Mesendoderm (in vitro differentiated cells): Measurements from ENCODE around the gene MEF2A.
A peak's percentile ranks its signal among the peaks of the same experiment; 100 is the strongest.

ENCODE experiments used
- DNase-seq: peaks from one replicate; pipeline ENCODE4 v3.0.0; 2013
- H2AK5ac ChIP-seq: 2 replicates; pipeline ENCODE4 v1.6.1; 2013; ENCODE audit warnings: low read length, inconsistent platforms
- H2BK120ac ChIP-seq: 2 replicates; pipeline ENCODE4 v1.6.1; 2013; ENCODE audit warnings: low read depth, mild to moderate bottlenecking, low read length, moderate library complexity, mixed read lengths
- H2BK15ac ChIP-seq: replicated peaks from 2 replicates; pipeline ENCODE4 v1.6.1; 2013; ENCODE audit warnings: low read depth, mild to moderate bottlenecking, moderate library complexity
- H2BK5ac ChIP-seq: 2 replicates; pipeline ENCODE4 v1.6.1; 2013; ENCODE audit warnings: low read length, inconsistent platforms
- H3K18ac ChIP-seq: 2 replicates; pipeline ENCODE4 v1.6.1; 2013; ENCODE audit warnings: mild to moderate bottlenecking, low read length, mixed read lengths
- H3K23ac ChIP-seq: one replicate; pipeline ENCODE4 v1.6.1; 2013; ENCODE audit warnings: low read length
- H3K27ac ChIP-seq: 2 replicates; pipeline ENCODE4 v1.5.1; 2013; ENCODE audit warnings: low read depth, mild to moderate bottlenecking, inconsistent platforms, low read length, moderate library complexity
- H3K27me3 ChIP-seq: 2 replicates; pipeline ENCODE4 v1.6.1; 2013; ENCODE audit warnings: low read length, control low read depth, mild to moderate bottlenecking, inconsistent platforms; ENCODE audit not compliant: insufficient read depth, poor library complexity
- H3K36me3 ChIP-seq: 2 replicates; pipeline ENCODE4 v1.6.1; 2013; ENCODE audit warnings: low read length, inconsistent platforms; ENCODE audit not compliant: control insufficient read depth, insufficient read depth
- H3K4ac ChIP-seq: one replicate; pipeline ENCODE4 v1.6.1; 2013; ENCODE audit warnings: low read depth, mild to moderate bottlenecking, low read length, moderate library complexity
- H3K4me1 ChIP-seq: 2 replicates; pipeline ENCODE4 v1.6.1; 2013; ENCODE audit warnings: low read depth, low read length, inconsistent platforms; ENCODE audit not compliant: control insufficient read depth
- H3K4me2 ChIP-seq: 2 replicates; pipeline ENCODE4 v1.6.1; 2013; ENCODE audit warnings: low read length
- H3K4me3 ChIP-seq: 2 replicates; pipeline ENCODE4 v1.5.1; 2013; ENCODE audit warnings: mild to moderate bottlenecking, low read length
- H3K56ac ChIP-seq: one replicate; pipeline ENCODE4 v1.6.1; 2013; ENCODE audit warnings: low read length
- H3K79me1 ChIP-seq: 2 replicates; pipeline ENCODE4 v1.6.1; 2013; ENCODE audit warnings: low read length, inconsistent platforms
- H3K79me2 ChIP-seq: 2 replicates; pipeline ENCODE4 v1.6.1; 2013; ENCODE audit warnings: mild to moderate bottlenecking, low read length; ENCODE audit not compliant: control insufficient read depth, insufficient read depth
- H3K9ac ChIP-seq: 2 replicates; pipeline ENCODE4 v1.6.1; 2013; ENCODE audit warnings: low read length, inconsistent platforms
- H4K5ac ChIP-seq: one replicate; pipeline ENCODE4 v1.6.1; 2013; ENCODE audit warnings: low read length
- H4K8ac ChIP-seq: one replicate; pipeline ENCODE4 v1.6.1; 2013; ENCODE audit warnings: low read depth, mild to moderate bottlenecking, control low read depth, low read length, moderate library complexity
- WGBS: extraction: QIAGEN DNeasy Blood & Tissue Kit; methylation state at CpG from one replicate; pipeline ENCODE4 v1.1.7; 2013; ENCODE audit warnings: low lambda C conversion rate, missing lambda C conversion rate; ENCODE audit not compliant: insufficient coverage; ENCODE audit errors: extremely low coverage; 5-methylcytosine and 5-hydroxymethylcytosine counted together

MEF2A gene

DNA sequence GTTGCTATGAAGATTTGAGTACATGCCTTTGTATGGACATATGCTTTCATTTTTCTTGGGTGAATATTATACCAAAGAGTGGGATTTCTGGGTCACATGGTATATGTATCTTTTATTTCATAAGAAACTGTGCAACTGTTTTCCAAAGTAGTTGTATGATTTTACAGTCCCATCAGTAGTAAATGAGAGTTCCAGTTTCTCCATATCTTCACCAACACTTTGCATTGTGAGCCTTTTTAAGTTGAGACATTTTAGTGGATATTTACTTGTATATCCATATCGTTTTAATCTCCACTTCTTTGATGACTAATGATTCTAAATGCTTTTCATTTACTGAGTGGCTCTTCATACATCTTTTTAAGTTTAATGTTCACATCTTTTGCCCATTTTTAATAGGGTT lies 20.3 kb downstream of the MEF2A start:
- DNase-seq, result no peak
- Histone ChIP-seq H2BK5ac (no peak overlapping the region), H3K4me3 (no peak overlapping the region)

DNA sequence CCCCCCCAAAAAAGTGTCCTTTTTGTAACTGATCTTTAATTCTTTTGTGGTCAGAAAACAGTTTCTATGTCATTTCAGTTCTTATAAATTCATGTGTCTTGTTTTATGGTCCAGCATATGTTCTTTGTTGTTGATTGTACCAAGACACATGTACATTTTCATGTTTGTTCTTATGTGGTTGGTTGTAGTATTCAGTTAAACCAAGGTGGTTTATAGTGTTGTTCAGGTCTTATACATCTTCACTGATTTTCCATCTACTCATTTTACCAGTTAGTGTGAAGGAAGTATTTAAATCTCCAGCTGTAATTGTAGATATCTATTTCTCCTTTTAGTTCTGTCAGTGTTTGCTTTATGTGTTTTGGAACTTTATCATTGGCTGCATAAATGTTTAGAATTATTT lies 24.0 kb downstream of the MEF2A start:
- Histone ChIP-seq H3K4me3 (no peak overlapping the region), H2AK5ac (no peak overlapping the region), H3K36me3 (no peaks in the 10 kb centered on the region), H3K4ac (no peak overlapping the region), H3K27me3 (no peaks in the 10 kb centered on the region), H3K23ac (no peak overlapping the region), H3K79me2 (peaks cover 29% of the 10 kb centered on the region), H3K9ac (no peak overlapping the region), H2BK120ac (no peak overlapping the region), H3K56ac (no peak overlapping the region), H3K79me1 (peaks cover 7% of the 10 kb centered on the region), H3K18ac (no peak overlapping the region), H4K5ac (no peak overlapping the region), H3K4me2 (no peak overlapping the region), H2BK15ac (no peak overlapping the region), H3K4me1 (no peaks in the 10 kb centered on the region), H3K27ac (no peak overlapping the region), H2BK5ac (no peak overlapping the region), H4K8ac (no peak overlapping the region)
- DNase-seq, result no peak

More for the DNA sequence above, 20.3 kb downstream of the MEF2A start:
- Histone ChIP-seq H3K4me1 (peaks cover 4% of the 10 kb centered on the region), H3K79me1 (peaks cover 3% of the 10 kb centered on the region), H3K27me3 (no peaks in the 10 kb centered on the region), H3K18ac (no peak overlapping the region), H3K4ac (no peak overlapping the region), H3K56ac (no peak overlapping the region), H3K27ac (no peak overlapping the region), H3K79me2 (peaks cover 34% of the 10 kb centered on the region), H3K23ac (no peak overlapping the region), H3K9ac (no peak overlapping the region), H3K36me3 (no peaks in the 10 kb centered on the region), H2AK5ac (no peak overlapping the region), H4K5ac (no peak overlapping the region), H3K4me2 (no peak overlapping the region), H4K8ac (no peak overlapping the region), H2BK120ac (no peak overlapping the region), H2BK15ac (no peak overlapping the region)
- WGBS, result no CpG with 5 or more reads among the region's 1 CpG

DNA sequence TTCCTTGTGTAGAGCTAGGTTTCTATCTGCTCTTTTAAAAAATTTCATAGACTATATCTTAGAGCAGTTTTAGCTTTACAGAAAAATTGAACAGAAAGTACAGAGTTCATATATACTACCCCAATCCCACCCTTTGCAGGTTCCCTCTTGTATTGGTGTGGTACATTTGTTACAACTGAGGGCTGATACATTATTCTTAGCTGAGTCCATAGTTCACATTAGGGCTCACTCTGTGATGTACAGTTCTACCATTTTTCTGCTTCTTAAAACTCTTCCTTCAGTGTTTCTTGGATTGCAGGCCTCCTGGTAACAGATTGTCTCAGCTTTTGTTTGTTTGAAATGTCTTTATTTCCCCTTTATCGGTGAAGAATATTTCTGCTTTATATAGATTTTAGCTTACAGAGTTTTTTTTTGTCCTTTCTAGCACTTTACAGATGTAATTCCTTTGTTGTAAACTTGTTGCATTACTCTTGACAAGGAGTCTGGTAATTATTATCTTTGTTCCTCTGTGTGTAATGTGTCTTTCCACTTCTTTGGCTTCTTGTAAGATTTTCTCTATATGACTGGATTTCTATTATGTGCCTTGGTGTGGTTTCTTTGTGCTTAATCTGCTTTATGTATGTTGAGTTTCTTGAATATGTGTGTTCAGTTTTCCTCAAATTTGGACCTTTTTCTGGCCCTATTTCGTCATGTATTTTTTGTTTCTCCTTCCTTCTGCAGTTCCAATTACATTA lies 25.3 kb downstream of the MEF2A start:
- no peak for DNase-seq
- Histone ChIP-seq H3K4ac (no peak overlapping the region), H2BK5ac (no peak overlapping the region), H4K5ac (no peak overlapping the region), H3K4me1 (no peaks in the 10 kb centered on the region), H3K79me2 (peaks cover 34% of the 10 kb centered on the region), H2BK15ac (no peak overlapping the region), H3K4me2 (no peak overlapping the region), H4K8ac (no peak overlapping the region), H3K23ac (no peak overlapping the region), H3K27me3 (no peaks in the 10 kb centered on the region), H3K18ac (no peak overlapping the region), H3K79me1 (peaks cover 10% of the 10 kb centered on the region), H3K27ac (no peak overlapping the region), H3K56ac (no peak overlapping the region), H2BK120ac (no peak overlapping the region), H3K9ac (no peak overlapping the region), H2AK5ac (no peak overlapping the region), H3K4me3 (no peak overlapping the region), H3K36me3 (no peaks in the 10 kb centered on the region)
- no CpG with 5 or more reads among the region's 2 CpGs for WGBS

DNA sequence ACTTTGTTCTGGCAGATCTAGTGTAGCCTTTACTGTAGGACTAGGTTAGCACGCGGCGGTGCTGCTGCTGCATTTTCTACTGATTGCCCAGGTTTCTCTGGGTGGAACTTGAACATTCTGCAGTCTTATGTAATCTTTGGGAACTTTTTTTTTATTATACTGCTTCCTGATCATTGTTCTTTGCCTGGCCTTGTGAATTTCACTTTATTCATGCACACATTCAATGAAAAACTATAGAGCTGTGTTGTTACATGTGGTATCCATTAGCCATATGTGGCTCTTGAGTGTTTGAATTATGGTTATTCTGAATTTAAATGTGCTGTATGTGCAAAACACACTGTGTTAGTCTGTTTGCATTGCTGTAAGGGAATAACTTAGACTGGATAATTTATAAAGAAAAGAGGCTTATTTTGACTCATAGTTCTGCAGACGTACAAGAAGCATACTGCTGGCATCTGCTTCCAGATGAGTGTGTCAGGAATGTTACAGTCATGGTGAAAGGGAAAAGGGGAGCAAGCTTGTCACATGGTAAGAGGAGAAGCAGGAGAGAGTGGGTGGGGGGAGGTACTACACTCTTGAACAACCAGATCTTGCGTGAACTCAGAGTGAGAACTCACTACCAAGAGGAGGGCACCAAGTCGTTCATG lies 26.5 kb downstream of the MEF2A start:
- Histone ChIP-seq H2BK15ac (no peak overlapping the region), H3K79me2 (peaks cover 36% of the 10 kb centered on the region), H3K18ac (no peak overlapping the region), H3K4me2 (no peak overlapping the region), H4K5ac (no peak overlapping the region), H3K79me1 (peaks cover 10% of the 10 kb centered on the region), H3K27me3 (no peaks in the 10 kb centered on the region), H3K36me3 (no peaks in the 10 kb centered on the region), H3K4me1 (no peaks in the 10 kb centered on the region), H2AK5ac (no peak overlapping the region), H4K8ac (no peak overlapping the region), H2BK5ac (no peak overlapping the region), H3K27ac (no peak overlapping the region), H3K56ac (no peak overlapping the region), H2BK120ac (no peak overlapping the region), H3K23ac (no peak overlapping the region), H3K4me3 (no peak overlapping the region), H3K9ac (no peak overlapping the region), H3K4ac (no peak overlapping the region)
- whole genome bisulfite sequencing, result no CpG with 5 or more reads among the region's 6 CpGs
- DNase-seq, result peak; percentile 10

DNA sequence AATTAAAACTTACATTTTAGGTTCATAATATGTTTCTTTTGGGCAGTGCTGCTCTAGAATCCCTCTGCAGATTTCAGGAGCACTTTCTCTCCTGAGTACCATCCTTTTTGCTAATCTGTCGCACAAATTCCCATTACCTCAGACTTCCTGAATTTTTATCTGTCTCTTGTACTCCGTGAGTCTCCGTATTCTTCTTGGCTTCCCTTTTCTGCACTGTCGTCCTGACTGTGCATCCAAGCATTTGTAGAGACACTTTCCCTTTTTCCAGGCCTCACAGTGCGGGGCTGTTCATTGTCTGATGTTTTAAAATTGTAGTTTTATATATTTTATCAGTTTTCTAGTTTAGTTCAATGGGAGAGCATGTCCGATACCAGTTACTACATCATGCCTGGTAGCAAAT lies 27.3 kb downstream of the MEF2A start:
- H2AK5ac ChIP-seq, result no peak overlapping the region
- no peak overlapping the region for H3K9ac ChIP-seq
- no peaks in the 10 kb centered on the region for H3K36me3 ChIP-seq
- DNase-seq, result no peak
- peaks cover 10% of the 10 kb centered on the region for H3K79me1 ChIP-seq
- H3K27ac ChIP-seq, result no peak overlapping the region
- no peak overlapping the region for H4K8ac ChIP-seq
- H3K27me3 ChIP-seq, result no peaks in the 10 kb centered on the region
- WGBS, result no CpG with 5 or more reads among the region's 6 CpGs
- no peaks in the 10 kb centered on the region for H3K4me1 ChIP-seq
- no peak overlapping the region for H2BK120ac ChIP-seq
- H4K5ac ChIP-seq, result no peak overlapping the region
- no peak overlapping the region for H3K56ac ChIP-seq
- H3K4me2 ChIP-seq, result no peak overlapping the region
- H2BK15ac ChIP-seq, result no peak overlapping the region
- H3K18ac ChIP-seq, result no peak overlapping the region
- H3K4me3 ChIP-seq, result no peak overlapping the region
- H3K79me2 ChIP-seq, result peaks cover 33% of the 10 kb centered on the region
- H3K4ac ChIP-seq, result no peak overlapping the region
- H3K23ac ChIP-seq, result no peak overlapping the region
- H2BK5ac ChIP-seq, result no peak overlapping the region

DNA sequence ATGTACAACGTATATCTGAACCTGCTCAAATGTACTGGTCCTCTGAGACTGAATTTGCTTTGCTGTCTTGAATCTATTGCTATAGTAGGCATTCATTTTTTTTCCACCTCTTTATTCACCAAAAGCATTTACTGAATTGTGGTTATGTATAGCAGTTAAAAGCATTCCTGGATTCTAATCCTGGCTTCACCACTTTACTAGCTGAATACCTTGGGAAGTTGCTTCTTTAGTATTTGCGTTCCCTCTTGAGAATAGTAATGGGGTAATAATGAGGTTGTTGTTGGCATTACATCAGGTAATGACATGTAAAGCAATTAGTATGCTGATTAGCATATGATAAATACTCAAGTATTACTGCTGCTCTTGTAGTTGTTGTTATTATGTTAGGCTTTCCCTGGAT lies 29.1 kb downstream of the MEF2A start:
- Histone ChIP-seq H2AK5ac (no peak overlapping the region), H4K5ac (no peak overlapping the region), H2BK120ac (no peak overlapping the region), H3K56ac (no peak overlapping the region), H3K27ac (no peak overlapping the region), H3K36me3 (no peaks in the 10 kb centered on the region), H4K8ac (no peak overlapping the region), H3K79me2 (peaks cover 31% of the 10 kb centered on the region), H3K23ac (no peak overlapping the region), H3K18ac (no peak overlapping the region), H2BK5ac (no peak overlapping the region), H3K27me3 (no peaks in the 10 kb centered on the region), H3K79me1 (peaks cover 10% of the 10 kb centered on the region), H3K4ac (no peak overlapping the region), H2BK15ac (no peak overlapping the region), H3K4me1 (no peaks in the 10 kb centered on the region), H3K9ac (no peak overlapping the region), H3K4me3 (no peak overlapping the region), H3K4me2 (no peak overlapping the region)
- DNase-seq, result no peak
- WGBS, result no CpG with 5 or more reads among the region's 2 CpGs
